ENCODE measurements around the gene DERL3. TPM values are rescaled to one million over a fixed set of nuclear protein-coding genes. Genes with fewer than 3 reads are reported as not detected.

Gene DERL3
- total and polyA plus RNA-seq, 2 experiments from 2014 or later, result 13.6 to 19.5 TPM

DNA sequence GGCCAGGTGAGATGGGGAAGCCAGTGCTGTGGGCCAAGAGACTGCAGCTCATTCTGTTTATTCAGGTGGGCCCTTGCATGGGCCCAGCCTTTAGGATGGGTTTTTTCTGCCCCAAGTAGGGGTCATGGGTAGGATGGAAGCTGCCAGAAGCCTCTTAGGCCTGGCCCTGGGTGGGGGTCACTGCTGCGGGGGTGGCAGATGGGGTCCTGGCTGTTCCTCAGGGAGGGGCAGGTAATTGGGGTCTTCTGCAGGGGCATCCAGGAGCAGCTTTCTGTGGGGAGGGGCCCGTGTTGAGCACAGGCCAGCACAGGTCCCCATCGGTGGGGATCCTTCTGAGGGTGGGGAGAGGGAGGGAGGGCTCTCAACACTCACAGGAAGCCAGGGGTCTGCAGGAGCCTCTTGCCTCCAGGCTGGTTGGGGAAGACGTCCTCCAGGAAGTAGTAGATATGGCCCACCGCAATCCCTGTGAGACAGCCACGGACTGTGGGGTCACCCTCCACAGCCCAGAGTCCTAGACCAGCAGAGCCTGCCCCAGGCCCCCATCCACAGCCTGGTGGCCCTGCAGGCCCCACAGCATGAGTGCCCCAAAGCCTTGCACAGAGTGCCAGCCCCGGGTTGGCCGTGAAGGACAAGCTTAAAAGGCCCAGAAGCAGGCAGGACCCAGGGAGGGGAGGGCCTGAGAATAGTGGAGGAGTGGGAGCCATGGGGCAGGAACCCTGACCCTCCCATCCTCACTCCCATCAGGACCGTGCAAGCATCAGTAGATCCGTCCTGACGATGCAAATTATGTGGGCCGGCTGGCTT, 1.9 kb downstream of the DERL3 start:
- H3K36me3 Mint-ChIP-seq (ENCODE audit: low read depth), result peaks cover 9% of the 10 kb centered on the region
- Histone ChIP-seq H3K27me3 (ENCODE audit: insufficient read depth) (no peaks in the 10 kb centered on the region), H3K4me2 (no peak overlapping the region; the same call in 1 of the 2 replicates), H3K9me2 (ENCODE audit: insufficient read depth) (no peaks in the 10 kb centered on the region), H3F3A (replicated peaks; ENCODE audit: low read depth) (peaks cover 6% of the 10 kb centered on the region; the same call in 1 of the 2 replicates), H3K36me3 (ENCODE audit: insufficient read depth) (no peaks in the 10 kb centered on the region), H3K27ac (ENCODE audit: low read depth) (no peak overlapping the region), H3K4me3 (no peak overlapping the region), H4K20me1 (replicated peaks; ENCODE audit: insufficient read depth) (peaks cover 5% of the 10 kb centered on the region; the same call in 1 of the 2 replicates), H2AFZ (no peak overlapping the region), H3K79me2 (replicated peaks; ENCODE audit: insufficient read depth) (no peaks in the 10 kb centered on the region), H3K4me1 (ENCODE audit: insufficient read depth) (peaks cover 7% of the 10 kb centered on the region; the same call in 1 of the 2 replicates)
- DNase-seq (ENCODE audit: low spot score) (no peak), ATAC-seq (no peak)
- TF ChIP-seq ZNF331 (CRISPR knock-in tag; IDR thresholded peaks at IDR 0.05; ENCODE audit: low read depth), result no peak
- no peak for TF ChIP-seq JUNB (IDR thresholded peaks at IDR 0.05; ENCODE audit: unreplicated experiment)
- TF ChIP-seq, protein P1, sequence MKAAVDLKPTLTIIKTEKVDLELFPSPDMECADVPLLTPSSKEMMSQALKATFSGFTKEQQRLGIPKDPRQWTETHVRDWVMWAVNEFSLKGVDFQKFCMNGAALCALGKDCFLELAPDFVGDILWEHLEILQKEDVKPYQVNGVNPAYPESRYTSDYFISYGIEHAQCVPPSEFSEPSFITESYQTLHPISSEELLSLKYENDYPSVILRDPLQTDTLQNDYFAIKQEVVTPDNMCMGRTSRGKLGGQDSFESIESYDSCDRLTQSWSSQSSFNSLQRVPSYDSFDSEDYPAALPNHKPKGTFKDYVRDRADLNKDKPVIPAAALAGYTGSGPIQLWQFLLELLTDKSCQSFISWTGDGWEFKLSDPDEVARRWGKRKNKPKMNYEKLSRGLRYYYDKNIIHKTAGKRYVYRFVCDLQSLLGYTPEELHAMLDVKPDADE (IDR thresholded peaks at IDR 0.05), result no peak
- no peak for TF ChIP-seq ZNF114 (CRISPR knock-in tag; IDR thresholded peaks at IDR 0.05)
- TF ChIP-seq NANOG (IDR thresholded peaks at IDR 0.05; ENCODE audit: borderline replicate concordance), result no peak
- TF ChIP-seq, protein P2, sequence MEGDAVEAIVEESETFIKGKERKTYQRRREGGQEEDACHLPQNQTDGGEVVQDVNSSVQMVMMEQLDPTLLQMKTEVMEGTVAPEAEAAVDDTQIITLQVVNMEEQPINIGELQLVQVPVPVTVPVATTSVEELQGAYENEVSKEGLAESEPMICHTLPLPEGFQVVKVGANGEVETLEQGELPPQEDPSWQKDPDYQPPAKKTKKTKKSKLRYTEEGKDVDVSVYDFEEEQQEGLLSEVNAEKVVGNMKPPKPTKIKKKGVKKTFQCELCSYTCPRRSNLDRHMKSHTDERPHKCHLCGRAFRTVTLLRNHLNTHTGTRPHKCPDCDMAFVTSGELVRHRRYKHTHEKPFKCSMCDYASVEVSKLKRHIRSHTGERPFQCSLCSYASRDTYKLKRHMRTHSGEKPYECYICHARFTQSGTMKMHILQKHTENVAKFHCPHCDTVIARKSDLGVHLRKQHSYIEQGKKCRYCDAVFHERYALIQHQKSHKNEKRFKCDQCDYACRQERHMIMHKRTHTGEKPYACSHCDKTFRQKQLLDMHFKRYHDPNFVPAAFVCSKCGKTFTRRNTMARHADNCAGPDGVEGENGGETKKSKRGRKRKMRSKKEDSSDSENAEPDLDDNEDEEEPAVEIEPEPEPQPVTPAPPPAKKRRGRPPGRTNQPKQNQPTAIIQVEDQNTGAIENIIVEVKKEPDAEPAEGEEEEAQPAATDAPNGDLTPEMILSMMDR (conservative IDR thresholded peaks at IDR 0.05; ENCODE audit: low read depth in 2 of 2), result no peak
- TF ChIP-seq, protein P3, sequence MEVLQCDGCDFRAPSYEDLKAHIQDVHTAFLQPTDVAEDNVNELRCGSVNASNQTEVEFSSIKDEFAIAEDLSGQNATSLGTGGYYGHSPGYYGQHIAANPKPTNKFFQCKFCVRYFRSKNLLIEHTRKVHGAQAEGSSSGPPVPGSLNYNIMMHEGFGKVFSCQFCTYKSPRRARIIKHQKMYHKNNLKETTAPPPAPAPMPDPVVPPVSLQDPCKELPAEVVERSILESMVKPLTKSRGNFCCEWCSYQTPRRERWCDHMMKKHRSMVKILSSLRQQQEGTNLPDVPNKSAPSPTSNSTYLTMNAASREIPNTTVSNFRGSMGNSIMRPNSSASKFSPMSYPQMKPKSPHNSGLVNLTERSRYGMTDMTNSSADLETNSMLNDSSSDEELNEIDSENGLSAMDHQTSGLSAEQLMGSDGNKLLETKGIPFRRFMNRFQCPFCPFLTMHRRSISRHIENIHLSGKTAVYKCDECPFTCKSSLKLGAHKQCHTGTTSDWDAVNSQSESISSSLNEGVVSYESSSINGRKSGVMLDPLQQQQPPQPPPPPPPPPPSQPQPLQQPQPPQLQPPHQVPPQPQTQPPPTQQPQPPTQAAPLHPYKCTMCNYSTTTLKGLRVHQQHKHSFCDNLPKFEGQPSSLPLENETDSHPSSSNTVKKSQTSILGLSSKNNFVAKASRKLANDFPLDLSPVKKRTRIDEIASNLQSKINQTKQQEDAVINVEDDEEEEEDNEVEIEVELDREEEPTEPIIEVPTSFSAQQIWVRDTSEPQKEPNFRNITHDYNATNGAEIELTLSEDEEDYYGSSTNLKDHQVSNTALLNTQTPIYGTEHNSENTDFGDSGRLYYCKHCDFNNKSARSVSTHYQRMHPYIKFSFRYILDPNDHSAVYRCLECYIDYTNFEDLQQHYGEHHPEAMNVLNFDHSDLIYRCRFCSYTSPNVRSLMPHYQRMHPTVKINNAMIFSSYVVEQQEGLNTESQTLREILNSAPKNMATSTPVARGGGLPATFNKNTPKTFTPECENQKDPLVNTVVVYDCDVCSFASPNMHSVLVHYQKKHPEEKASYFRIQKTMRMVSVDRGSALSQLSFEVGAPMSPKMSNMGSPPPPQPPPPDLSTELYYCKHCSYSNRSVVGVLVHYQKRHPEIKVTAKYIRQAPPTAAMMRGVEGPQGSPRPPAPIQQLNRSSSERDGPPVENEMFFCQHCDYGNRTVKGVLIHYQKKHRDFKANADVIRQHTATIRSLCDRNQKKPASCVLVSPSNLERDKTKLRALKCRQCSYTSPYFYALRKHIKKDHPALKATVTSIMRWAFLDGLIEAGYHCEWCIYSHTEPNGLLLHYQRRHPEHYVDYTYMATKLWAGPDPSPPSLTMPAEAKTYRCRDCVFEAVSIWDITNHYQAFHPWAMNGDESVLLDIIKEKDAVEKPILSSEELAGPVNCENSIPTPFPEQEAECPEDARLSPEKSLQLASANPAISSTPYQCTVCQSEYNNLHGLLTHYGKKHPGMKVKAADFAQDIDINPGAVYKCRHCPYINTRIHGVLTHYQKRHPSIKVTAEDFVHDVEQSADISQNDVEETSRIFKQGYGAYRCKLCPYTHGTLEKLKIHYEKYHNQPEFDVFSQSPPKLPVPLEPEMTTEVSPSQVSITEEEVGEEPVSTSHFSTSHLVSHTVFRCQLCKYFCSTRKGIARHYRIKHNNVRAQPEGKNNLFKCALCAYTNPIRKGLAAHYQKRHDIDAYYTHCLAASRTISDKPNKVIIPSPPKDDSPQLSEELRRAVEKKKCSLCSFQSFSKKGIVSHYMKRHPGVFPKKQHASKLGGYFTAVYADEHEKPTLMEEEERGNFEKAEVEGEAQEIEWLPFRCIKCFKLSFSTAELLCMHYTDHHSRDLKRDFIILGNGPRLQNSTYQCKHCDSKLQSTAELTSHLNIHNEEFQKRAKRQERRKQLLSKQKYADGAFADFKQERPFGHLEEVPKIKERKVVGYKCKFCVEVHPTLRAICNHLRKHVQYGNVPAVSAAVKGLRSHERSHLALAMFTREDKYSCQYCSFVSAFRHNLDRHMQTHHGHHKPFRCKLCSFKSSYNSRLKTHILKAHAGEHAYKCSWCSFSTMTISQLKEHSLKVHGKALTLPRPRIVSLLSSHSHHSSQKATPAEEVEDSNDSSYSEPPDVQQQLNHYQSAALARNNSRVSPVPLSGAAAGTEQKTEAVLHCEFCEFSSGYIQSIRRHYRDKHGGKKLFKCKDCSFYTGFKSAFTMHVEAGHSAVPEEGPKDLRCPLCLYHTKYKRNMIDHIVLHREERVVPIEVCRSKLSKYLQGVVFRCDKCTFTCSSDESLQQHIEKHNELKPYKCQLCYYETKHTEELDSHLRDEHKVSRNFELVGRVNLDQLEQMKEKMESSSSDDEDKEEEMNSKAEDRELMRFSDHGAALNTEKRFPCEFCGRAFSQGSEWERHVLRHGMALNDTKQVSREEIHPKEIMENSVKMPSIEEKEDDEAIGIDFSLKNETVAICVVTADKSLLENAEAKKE (CRISPR knock-in tag; IDR thresholded peaks at IDR 0.05), result no peak
- TF ChIP-seq STAT1 (IDR thresholded peaks at IDR 0.05; ENCODE audit: unreplicated experiment), result no peak
- TF ChIP-seq EZH2 (IDR thresholded peaks at IDR 0.05; ENCODE audit: low read depth, unreplicated experiment), result no peak
- peaks cover 19% of the 10 kb centered on the region for H3K4me1 Mint-ChIP-seq
- no peak overlapping the region for H3K27ac Mint-ChIP-seq
- H3K9me3 Mint-ChIP-seq, result peaks cover 3% of the 10 kb centered on the region; the same call in 1 of the 3 replicates
- peaks cover 27% of the 10 kb centered on the region for H3K27me3 Mint-ChIP-seq (ENCODE audit: insufficient read depth, low read depth, poor library complexity)
- H3K4me3 Mint-ChIP-seq, result peak overlapping the region; percentile 90; the same call in 2 of the 3 replicates

Data from GM23338 (cell line).